ENCODE measurements around the gene C19orf73. TPM values are rescaled to one million over a fixed set of nuclear protein-coding genes. Genes with fewer than 3 reads are reported as not detected.

The C19orf73 gene
- total and polyA plus RNA-seq, 8 donors, result 3.4 to 4.2 (median 3.7) TPM; not detected in 5

- Histone ChIP-seq H3K4me1 (peaks cover 31 to 47% (median 40%) of the 10 kb centered on the region in 4 donors), H3K36me3 (no peaks in the 10 kb centered on the region), H3K27ac (peak overlapping the region; percentile 72 to 92 (median 85)), H3K4me3 (peak overlapping the region; percentile 66 to 82 (median 70)), H3K9me3 (no peaks in the 10 kb centered on the region), H3K27me3 (peaks cover 0 to 33% (median 0%) of the 10 kb centered on the region in 3 donors)
- intact Hi-C loops (cut with DNase I; ENCODE audit: low total_unique reads), result loop anchor here (10.0 kb wide), 1 partner anchor 57 kb away; no protein-coding TSS in a partner anchor
- peak; percentile 92 to 99 for DNase-seq
- WGBS, 5 donors, result 5 to 10% (median 9%) methylated on average over 45 of the region's 45 CpGs
- TF ChIP-seq EP300 (IDR thresholded peaks at IDR 0.05) (no peak), POLR2AphosphoS5 (IDR thresholded peaks at IDR 0.05) (peak in 2 of 3 donors; percentile 15 to 77)
Observed at GRCh38 chr19:49151267-49152118, 32.5 kb upstream of the C19orf73 start.

DNA sequence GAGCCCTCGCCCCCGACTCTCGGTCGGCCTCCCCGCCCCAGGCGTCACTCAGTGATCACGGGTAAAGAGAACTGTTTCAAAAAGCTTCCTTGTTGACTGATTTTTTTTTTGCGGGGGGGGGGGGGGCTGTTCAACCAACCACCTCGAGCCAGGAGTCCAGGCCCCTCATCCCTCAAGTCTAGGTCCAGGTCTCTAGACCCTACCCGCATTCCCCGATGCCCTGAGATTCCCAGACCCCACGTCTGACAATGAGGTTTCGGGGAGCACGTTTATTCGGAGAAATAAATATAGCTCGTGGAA is 32.0 kb upstream of the C19orf73 start:
- peak overlapping the region; percentile 72 to 92 (median 85) for H3K27ac ChIP-seq
- H3K27me3 ChIP-seq, result peaks cover 0 to 33% (median 0%) of the 10 kb centered on the region in 3 donors
- H3K4me1 ChIP-seq, result peaks cover 34 to 53% (median 46%) of the 10 kb centered on the region in 4 donors
- no peaks in the 10 kb centered on the region for H3K9me3 ChIP-seq
- WGBS, 5 donors, result 5 to 18% (median 8%) methylated on average over 11 to 16 of the region's 16 CpGs
- H3K36me3 ChIP-seq, result no peaks in the 10 kb centered on the region
- no peak for DNase-seq
- intact Hi-C loops (cut with DNase I; ENCODE audit: low total_unique reads), result loop anchor here (10.0 kb wide), 1 partner anchor 56 kb away; no protein-coding TSS in a partner anchor
- peak overlapping the region; percentile 66 to 82 (median 70) for H3K4me3 ChIP-seq
- no peak for TF ChIP-seq POLR2AphosphoS5 (IDR thresholded peaks at IDR 0.05)
- no peak for TF ChIP-seq EP300 (IDR thresholded peaks at IDR 0.05)
- TF ChIP-seq, protein P1, sequence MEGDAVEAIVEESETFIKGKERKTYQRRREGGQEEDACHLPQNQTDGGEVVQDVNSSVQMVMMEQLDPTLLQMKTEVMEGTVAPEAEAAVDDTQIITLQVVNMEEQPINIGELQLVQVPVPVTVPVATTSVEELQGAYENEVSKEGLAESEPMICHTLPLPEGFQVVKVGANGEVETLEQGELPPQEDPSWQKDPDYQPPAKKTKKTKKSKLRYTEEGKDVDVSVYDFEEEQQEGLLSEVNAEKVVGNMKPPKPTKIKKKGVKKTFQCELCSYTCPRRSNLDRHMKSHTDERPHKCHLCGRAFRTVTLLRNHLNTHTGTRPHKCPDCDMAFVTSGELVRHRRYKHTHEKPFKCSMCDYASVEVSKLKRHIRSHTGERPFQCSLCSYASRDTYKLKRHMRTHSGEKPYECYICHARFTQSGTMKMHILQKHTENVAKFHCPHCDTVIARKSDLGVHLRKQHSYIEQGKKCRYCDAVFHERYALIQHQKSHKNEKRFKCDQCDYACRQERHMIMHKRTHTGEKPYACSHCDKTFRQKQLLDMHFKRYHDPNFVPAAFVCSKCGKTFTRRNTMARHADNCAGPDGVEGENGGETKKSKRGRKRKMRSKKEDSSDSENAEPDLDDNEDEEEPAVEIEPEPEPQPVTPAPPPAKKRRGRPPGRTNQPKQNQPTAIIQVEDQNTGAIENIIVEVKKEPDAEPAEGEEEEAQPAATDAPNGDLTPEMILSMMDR (IDR thresholded peaks at IDR 0.05), result no peak
- TF ChIP-seq POLR2A (IDR thresholded peaks at IDR 0.05), result no peak

DNA sequence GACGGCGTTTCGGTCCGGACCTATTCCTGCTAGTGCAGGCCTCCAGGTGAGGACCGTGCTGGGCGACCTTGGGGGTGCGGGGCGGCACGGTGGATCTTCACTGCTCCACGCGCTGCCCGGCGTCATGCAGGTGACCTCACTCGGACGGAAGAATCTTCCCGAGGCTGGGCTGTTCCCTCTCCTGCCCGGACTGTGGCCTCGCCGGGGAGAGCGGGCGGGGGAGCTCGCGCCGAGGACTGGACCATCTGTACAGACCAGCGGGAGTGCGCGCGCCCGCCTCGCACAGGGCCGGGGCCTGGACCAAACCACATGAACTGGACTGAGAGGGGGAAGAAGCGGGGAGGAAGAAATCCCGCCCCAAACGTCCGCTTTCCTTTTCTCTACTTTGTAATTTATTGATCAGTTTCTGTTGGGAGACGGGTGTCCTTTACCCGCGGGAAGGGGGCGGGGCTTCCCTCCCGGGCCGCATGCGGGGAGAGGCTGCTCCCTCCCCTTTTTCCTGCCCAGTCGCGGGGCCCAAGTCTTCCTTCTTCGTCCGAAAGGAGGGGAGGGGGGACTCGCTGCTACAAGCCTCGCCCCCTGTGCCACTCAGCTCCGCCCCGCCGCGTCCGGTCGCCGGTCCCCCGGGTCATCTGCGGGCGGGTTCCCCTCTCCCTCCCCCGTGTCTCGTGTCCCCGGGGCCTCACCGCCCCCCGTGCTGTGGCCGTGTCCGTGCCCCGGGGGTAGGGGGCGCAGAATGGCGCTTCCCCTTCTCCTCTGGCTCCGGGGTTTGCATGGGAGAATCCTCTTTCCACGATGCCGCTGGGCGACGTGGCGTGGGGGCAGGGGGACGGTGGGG is 31.4 kb upstream of the C19orf73 start:
- no peaks in the 10 kb centered on the region for H3K36me3 ChIP-seq
- no peaks in the 10 kb centered on the region for H3K9me3 ChIP-seq
- H3K4me1 ChIP-seq, result peaks cover 35 to 59% (median 51%) of the 10 kb centered on the region in 4 donors
- DNase-seq, result peak; percentile 85 to 96
- TF ChIP-seq EP300 (IDR thresholded peaks at IDR 0.05), result no peak
- TF ChIP-seq POLR2AphosphoS5 (IDR thresholded peaks at IDR 0.05), result peak in 2 of 3 donors; percentile 14 to 35
- intact Hi-C loops (cut with DNase I; ENCODE audit: low total_unique reads), result loop anchor here (10.0 kb wide), 1 partner anchor 56 kb away; no protein-coding TSS in a partner anchor
- peak overlapping the region; percentile 66 to 82 (median 70) for H3K4me3 ChIP-seq
- H3K27me3 ChIP-seq, result peaks cover 0 to 33% (median 0%) of the 10 kb centered on the region in 3 donors
- 0 to 2% (median 1%) methylated on average over 54 to 75 of the region's 75 CpGs for WGBS, 5 donors
- peak overlapping the region; percentile 72 to 92 (median 85) for H3K27ac ChIP-seq

DNA sequence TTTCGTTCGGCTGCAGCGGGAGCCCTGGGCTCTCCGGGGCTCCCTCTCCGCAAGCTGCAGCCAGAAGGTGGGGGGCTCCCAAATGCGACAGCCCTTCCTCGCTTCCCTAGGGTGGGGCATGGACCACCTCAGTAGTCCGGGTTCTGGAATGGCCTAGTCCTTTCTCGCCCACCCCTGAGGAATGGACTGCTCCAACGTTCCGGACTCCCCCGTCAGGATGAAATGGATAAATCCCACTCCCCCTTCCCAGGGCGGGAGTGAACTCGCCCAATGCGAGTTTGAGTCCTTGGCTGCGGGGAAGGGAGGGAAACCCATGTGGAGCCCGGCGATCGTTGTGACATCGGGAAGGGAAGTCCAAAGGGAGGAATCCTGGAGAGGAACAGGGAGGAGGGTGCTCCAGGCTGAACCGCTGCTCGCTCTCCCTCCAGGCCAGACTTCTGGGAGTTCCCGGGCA is 30.7 kb upstream of the C19orf73 start:
- H3K9me3 ChIP-seq, result no peaks in the 10 kb centered on the region
- H3K4me1 ChIP-seq, result peaks cover 35 to 62% (median 52%) of the 10 kb centered on the region in 4 donors
- TF ChIP-seq, protein P1 (IDR thresholded peaks at IDR 0.05), result no peak
- TF ChIP-seq POLR2AphosphoS5 (IDR thresholded peaks at IDR 0.05) (no peak), POLR2A (IDR thresholded peaks at IDR 0.05) (no peak), EP300 (IDR thresholded peaks at IDR 0.05) (no peak)
- no peaks in the 10 kb centered on the region for H3K36me3 ChIP-seq
- WGBS, 5 donors, result 0 to 5% (median 1%) methylated on average over 18 to 23 of the region's 23 CpGs
- peak overlapping the region; percentile 66 to 82 (median 70) for H3K4me3 ChIP-seq
- peak overlapping the region; percentile 72 to 92 (median 85) for H3K27ac ChIP-seq
- DNase-seq, result peak; percentile 58 to 94
- intact Hi-C loops (cut with DNase I; ENCODE audit: low total_unique reads), result loop anchor here (10.0 kb wide), 1 partner anchor 55 kb away; no protein-coding TSS in a partner anchor
- peaks cover 0 to 33% (median 0%) of the 10 kb centered on the region in 3 donors for H3K27me3 ChIP-seq
